ENCODE results near the gene WDR83. TPM values are rescaled to one million over a fixed set of nuclear protein-coding genes. Genes with fewer than 3 reads are reported as not detected.
A peak's percentile ranks its signal among the peaks of the same experiment; 100 is the strongest.

Gene WDR83
- total and polyA plus RNA-seq, 10 of the 15 experiments (the other 5 are each of a cell fraction or from before 2014, with no cell fraction given), result 0.58 to 17.7 (median 10.8) TPM

DNA sequence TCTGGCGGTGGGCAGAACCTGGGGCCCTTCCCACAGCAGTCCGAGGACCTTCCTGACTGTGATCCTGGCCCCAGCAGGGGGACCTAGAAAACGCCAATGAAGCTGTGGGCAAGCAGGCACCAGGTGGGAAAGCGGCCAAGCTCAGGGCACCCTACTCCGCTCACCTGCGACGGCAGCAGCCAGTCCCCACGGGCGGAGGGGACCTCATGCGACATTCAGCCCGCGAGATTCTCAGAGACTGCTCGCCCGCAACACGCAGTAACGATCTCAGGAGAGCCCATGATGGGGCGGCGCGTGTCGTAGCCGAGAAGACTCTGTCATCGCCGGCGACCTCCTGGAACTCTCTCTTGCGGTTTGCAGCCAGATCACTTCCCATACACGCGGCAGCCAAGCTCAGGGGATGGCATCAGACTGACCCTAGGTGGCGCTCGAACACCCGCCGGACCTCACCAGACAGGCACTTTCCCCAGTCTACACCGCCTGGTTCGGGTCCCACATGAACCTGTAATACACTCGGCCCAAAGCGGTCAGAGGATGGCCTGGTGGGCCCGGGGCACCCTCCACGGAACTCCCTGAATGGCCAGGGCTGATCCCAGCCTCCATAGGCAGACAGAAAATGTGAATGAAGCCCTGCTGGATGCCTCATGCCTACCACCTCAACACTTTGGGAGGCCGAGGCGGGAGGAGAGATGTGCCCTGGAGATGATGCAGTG, 26.6 kb upstream of the WDR83 start (continued):
- TF ChIP-seq, protein P1, sequence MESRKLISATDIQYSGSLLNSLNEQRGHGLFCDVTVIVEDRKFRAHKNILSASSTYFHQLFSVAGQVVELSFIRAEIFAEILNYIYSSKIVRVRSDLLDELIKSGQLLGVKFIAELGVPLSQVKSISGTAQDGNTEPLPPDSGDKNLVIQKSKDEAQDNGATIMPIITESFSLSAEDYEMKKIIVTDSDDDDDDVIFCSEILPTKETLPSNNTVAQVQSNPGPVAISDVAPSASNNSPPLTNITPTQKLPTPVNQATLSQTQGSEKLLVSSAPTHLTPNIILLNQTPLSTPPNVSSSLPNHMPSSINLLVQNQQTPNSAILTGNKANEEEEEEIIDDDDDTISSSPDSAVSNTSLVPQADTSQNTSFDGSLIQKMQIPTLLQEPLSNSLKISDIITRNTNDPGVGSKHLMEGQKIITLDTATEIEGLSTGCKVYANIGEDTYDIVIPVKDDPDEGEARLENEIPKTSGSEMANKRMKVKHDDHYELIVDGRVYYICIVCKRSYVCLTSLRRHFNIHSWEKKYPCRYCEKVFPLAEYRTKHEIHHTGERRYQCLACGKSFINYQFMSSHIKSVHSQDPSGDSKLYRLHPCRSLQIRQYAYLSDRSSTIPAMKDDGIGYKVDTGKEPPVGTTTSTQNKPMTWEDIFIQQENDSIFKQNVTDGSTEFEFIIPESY (IDR thresholded peaks at IDR 0.05), result no peak
- TF ChIP-seq KAT2A (conservative IDR thresholded peaks at IDR 0.05; ENCODE audit: control insufficient read depth, low read depth, low read length) (no peak), IKZF2 (IDR thresholded peaks at IDR 0.05) (0 out of 4 replicates have a peak, but pooled peaks of 1 of the 2 experiments have one; percentile 23), NFYB (IDR thresholded peaks at IDR 0.05; ENCODE audit: insufficient read depth, low read depth, low read length) (no peak), CBFB (IDR thresholded peaks at IDR 0.05; ENCODE audit: low read depth) (peak; percentile 87), SUZ12 (IDR thresholded peaks at IDR 0.05; ENCODE audit: unreplicated experiment) (no peak), MTA3 (IDR thresholded peaks at IDR 0.05; ENCODE audit: borderline replicate concordance, low read length) (no peak; the same call in 1 of the 2 replicates), EED (IDR thresholded peaks at IDR 0.05; ENCODE audit: low read depth) (peak; percentile 51; the same call in 1 of the 2 replicates), ZNF207 (IDR thresholded peaks at IDR 0.05; ENCODE audit: borderline replicate concordance) (no peak), SMC3 (IDR thresholded peaks at IDR 0.05; ENCODE audit: borderline replicate concordance, low read length) (peak; percentile 53), MYB (IDR thresholded peaks at IDR 0.05; ENCODE audit: borderline replicate concordance, low read depth, low read length) (no peak), EGR1 (IDR thresholded peaks at IDR 0.05; ENCODE audit: borderline replicate concordance in 1 of 2, low read depth in 2 of 2, low read length in 2 of 2) (no peak), BMI1 (IDR thresholded peaks at IDR 0.05; ENCODE audit: borderline replicate concordance) (no peak), CREB1 (IDR thresholded peaks at IDR 0.05; ENCODE audit: low read depth) (peak; percentile 65), RAD51 (IDR thresholded peaks at IDR 0.05) (no peak)
- TF ChIP-seq, protein P2, sequence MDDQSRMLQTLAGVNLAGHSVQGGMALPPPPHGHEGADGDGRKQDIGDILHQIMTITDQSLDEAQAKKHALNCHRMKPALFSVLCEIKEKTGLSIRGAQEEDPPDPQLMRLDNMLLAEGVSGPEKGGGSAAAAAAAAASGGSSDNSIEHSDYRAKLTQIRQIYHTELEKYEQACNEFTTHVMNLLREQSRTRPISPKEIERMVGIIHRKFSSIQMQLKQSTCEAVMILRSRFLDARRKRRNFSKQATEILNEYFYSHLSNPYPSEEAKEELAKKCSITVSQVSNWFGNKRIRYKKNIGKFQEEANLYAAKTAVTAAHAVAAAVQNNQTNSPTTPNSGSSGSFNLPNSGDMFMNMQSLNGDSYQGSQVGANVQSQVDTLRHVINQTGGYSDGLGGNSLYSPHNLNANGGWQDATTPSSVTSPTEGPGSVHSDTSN (IDR thresholded peaks at IDR 0.05; ENCODE audit: insufficient replicate concordance, low read depth, low read length), result no peak
- TF ChIP-seq, protein P3, sequence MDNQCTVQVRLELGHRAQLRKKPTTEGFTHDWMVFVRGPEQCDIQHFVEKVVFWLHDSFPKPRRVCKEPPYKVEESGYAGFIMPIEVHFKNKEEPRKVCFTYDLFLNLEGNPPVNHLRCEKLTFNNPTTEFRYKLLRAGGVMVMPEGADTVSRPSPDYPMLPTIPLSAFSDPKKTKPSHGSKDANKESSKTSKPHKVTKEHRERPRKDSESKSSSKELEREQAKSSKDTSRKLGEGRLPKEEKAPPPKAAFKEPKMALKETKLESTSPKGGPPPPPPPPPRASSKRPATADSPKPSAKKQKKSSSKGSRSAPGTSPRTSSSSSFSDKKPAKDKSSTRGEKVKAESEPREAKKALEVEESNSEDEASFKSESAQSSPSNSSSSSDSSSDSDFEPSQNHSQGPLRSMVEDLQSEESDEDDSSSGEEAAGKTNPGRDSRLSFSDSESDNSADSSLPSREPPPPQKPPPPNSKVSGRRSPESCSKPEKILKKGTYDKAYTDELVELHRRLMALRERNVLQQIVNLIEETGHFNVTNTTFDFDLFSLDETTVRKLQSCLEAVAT (IDR thresholded peaks at IDR 0.05), result peak; percentile 72; the same call in 1 of the 2 replicates
- TF ChIP-seq, protein P4, sequence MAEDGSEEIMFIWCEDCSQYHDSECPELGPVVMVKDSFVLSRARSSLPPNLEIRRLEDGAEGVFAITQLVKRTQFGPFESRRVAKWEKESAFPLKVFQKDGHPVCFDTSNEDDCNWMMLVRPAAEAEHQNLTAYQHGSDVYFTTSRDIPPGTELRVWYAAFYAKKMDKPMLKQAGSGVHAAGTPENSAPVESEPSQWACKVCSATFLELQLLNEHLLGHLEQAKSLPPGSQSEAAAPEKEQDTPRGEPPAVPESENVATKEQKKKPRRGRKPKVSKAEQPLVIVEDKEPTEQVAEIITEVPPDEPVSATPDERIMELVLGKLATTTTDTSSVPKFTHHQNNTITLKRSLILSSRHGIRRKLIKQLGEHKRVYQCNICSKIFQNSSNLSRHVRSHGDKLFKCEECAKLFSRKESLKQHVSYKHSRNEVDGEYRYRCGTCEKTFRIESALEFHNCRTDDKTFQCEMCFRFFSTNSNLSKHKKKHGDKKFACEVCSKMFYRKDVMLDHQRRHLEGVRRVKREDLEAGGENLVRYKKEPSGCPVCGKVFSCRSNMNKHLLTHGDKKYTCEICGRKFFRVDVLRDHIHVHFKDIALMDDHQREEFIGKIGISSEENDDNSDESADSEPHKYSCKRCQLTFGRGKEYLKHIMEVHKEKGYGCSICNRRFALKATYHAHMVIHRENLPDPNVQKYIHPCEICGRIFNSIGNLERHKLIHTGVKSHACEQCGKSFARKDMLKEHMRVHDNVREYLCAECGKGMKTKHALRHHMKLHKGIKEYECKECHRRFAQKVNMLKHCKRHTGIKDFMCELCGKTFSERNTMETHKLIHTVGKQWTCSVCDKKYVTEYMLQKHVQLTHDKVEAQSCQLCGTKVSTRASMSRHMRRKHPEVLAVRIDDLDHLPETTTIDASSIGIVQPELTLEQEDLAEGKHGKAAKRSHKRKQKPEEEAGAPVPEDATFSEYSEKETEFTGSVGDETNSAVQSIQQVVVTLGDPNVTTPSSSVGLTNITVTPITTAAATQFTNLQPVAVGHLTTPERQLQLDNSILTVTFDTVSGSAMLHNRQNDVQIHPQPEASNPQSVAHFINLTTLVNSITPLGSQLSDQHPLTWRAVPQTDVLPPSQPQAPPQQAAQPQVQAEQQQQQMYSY (CRISPR knock-in tag; IDR thresholded peaks at IDR 0.05), result no peak
